Thyroid gland (tissue), 4 donors: ENCODE data around the gene DPP6.

Experiments used
- CTCF ChIP-seq, 6 experiments: fragments of 200-600 bp in 3 of 6; fragments of 450-650 bp in 3 of 6; sonication (generic) in 3 of 6; IDR thresholded peaks; one replicate each; pipeline ENCODE4 v1.5.1; 2016 to 2019; ENCODE audit warnings: antibody characterized with exemption in 6 of 6, mild to moderate bottlenecking in 2 of 6, inconsistent platforms in 1 of 6, moderate library complexity in 1 of 6
- POLR2A ChIP-seq, 2 donors: fragments of 450-650 bp; IDR thresholded peaks; one replicate each; pipeline ENCODE4 v1.6.1; 2017; ENCODE audit warnings: antibody characterized with exemption in 2 of 2, mild to moderate bottlenecking in 2 of 2, moderate library complexity in 1 of 2

DNA sequence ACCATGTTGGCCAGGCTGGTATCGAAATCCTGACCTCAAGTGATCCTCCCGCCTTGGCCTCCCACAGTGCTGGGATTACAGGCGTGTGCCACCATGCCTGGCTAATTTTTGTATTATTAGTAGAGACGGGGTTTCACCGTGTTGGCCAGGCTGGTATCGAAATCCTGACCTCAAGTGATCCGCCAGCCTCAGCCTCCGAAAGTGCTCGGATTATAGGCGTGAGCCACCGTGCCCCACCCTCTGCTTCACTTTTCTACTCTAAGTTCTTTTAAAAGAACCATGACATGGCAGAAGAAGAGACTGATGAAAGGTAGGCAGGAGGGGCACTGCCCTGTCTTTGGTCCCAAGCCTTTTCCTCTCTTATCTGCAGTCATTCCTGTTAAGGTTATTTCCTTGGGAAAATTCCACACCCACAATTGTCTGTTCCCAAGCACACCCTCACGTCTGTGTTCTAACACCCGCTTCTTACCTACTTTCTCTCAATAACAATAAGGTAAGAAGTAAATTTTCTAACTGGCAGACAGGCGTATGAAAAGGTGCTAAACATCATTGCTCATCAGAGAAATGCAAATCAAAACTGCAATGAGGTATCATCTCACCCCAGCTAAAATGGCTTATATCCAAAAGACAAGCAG, 291.7 kb downstream of the DPP6 start:
- TF ChIP-seq CTCF (IDR thresholded peaks at IDR 0.05) (no peak), POLR2A (IDR thresholded peaks at IDR 0.05) (no peak)
